NCI-H1092 (cell line): ENCODE data around the gene CLEC4G.
A peak's percentile ranks its signal among the peaks of the same experiment; 100 is the strongest.

Source experiments
- DNase-seq: peaks from one replicate; lab custom pipeline; 2025; lab: John Stamatoyannopoulos, UW

The CLEC4G gene

DNA sequence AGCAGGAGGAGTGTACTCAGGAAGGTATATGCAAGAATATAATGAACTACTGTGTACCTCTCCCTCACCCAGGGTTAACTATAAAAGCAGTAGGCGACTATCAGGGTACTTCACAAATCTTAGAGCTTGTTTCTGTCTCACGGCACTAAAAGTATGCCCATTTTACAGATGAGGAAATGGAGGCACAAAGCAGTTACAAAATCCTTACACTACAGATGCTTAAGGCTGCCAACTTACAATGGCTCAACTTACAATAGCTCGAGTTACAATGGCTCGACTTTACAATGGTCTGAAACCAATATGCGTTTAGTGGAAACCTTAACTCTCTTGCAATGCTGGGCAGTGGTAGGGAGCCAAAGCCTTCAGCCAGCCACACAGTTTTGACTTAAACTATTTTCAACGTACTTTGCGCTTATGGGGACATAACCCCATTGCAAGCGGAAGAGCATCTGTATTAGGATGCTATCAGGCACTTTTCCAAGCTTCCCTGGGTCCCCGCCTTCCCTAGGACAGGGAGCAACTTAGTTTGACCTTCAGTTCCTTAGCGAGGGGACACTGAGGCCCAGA is 34.1 kb downstream of the CLEC4G start:
- no peak for DNase-seq

GRCh38 chr19:7694499-7694898 is 37.4 kb downstream of the CLEC4G start:
- no peak for DNase-seq

- DNase-seq = no peak
Measured at GRCh38 chr19:7692417-7693088, 39.4 kb downstream of the CLEC4G start.

GRCh38 chr19:7691497-7691896 is 40.4 kb downstream of the CLEC4G start:
- DNase-seq = no peak

DNA sequence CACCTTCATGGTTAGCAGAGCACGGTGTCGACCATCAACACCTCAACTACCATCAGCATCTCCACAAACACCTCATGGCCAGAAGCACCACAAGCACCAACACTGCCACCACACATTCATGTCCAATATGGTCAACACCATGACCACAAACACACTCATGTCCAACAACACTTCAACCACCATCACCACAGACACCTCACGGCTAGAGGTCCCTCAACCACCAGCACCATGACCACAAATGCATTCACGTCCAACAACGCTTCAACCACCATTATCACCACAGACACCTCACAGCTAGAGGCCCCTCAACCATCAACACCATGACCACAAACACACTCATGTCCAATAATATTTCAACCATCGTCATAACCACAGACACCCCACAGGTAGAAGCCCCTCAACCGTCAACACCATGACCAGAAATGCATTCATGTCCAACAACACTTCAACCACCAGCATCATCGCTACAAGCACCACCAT is 41.1 kb downstream of the CLEC4G start:
- DNase-seq = no peak

DNA sequence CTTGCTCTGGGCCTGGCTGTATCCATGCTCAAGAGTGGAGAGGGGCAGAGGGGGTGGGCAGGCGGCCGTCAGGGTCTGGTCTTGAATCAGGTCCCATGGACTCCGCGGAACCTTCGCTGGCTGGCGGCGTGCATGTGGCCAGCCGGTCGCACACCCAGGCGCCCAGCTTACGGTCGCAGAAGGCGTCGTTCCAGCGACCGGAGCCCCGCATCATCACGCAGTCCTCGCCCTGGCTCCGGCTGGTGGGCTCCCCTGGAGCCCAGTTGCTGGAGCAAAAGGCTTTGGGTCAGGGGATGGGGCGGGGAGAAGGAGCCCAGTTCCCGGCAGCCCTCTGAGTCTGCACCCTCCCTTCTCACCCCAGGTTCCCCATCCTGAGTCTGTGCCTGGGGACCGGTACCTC is 42.7 kb downstream of the CLEC4G start:
- no peak for DNase-seq

DNA sequence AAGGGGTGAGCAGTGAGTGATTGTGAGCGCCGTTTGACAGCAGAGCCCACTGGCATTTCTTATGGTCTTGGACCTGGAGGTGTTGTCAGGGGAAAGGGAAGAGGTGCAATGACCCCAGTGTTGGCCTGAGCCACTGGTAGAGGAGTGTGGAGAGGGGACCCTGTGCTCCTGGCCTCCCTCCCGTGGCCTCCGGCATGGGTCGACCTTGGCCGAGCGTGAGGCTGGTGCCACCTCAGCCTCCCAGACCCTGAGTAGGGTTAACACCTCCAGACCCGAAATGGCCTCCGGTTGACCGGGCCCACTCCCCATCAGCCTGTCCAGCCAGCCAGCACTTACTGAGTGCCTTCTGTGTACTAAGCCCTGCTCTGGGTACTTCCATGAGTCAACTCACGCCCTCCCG is 44.7 kb downstream of the CLEC4G start:
- no peak for DNase-seq

DNA sequence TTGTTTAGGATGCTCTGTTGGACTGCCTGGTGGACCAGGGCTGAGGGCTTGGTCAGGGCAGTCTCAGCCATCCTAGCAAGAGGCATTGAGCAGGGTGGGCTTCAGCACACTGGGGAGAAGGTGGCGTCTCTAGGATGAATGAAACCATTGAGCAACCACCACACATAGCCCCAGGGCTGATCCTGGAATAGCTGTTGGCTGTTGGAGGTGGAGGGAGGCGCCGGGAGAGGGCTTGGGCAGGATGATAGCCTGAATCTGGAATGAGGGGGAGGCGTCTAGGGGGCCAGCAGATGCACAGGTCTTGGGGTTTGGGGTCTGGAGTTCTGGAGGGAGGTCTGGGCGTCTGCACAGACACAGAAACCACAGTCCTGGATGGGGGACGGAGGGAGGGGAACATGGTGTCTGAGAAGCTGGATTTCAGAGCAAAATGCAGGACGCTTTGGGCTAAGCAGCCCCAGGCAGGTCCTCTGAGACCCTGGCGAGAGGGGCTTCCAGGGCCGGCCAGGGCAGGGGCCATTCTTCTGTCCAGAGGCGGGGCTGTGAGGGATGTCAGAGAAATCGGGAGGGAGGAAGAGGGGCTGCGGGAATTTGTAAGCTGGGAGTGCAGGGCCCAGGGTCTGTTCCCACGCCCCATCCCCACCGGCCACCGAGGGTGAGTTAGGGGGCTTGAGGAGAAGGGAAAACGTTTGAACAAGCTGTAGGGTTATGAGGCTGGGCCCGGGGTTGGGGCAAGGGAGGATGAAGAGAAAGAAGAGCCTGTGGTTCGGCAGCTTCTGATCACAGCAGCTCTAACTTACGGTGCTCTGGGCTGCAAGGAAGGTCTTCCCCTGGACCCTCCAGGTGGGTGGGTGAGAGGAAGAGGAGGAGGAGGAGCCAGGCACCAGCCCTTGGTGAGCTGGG is 46.1 kb downstream of the CLEC4G start:
- no peak for DNase-seq

- no peak for DNase-seq
Measured at GRCh38 chr19:7682175-7682855, 49.6 kb downstream of the CLEC4G start.

GRCh38 chr19:7681340-7682174 is 50.4 kb downstream of the CLEC4G start:
- DNase-seq = no peak

GRCh38 chr19:7680606-7681339 is 51.1 kb downstream of the CLEC4G start, which contains the start of gene TRAPPC5:
Gene TRAPPC5 (plus strand): TSS chr19:7680833. CDS start chr19:7682254, 1,421 bp downstream.
- peak; percentile 80 for DNase-seq

- no peak for DNase-seq
Measured at GRCh38 chr19:7679771-7680605, 51.9 kb downstream of the CLEC4G start.

DNA sequence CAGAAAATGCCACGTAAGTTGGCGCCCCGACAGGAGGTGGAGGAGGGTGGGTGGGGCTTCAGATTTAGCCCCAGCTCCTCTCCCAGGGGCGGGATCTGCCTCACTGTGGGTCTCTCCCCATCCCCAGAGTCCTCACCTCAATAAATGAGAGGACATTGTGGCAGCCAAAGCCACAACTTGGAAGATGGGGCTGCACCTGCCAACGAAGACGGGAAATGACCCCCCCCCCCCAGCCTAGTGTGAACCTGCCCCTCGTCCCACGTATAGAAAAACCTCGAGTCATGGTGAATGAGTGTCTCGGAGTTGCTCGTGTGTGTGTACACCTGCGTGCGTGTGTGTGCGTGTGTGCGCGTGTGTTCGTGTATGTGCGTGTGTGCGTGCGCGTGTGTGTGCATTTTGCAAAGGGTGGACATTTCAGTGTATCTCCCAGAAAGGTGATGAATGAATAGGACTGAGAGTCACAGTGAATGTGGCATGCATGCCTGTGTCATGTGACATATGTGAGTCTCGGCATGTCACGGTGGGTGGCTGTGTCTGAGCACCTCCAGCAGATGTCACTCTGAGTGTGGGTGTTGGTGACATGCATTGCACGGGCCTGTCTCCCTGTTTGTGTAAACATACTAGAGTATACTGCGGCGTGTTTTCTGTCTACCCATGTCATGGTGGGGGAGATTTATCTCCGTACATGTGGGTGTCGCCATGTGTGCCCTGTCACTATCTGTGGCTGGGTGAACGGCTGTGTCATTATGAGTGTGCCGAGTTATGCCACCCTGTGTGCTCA is 52.7 kb downstream of the CLEC4G start:
- DNase-seq = no peak
